ENCODE results near the gene COL4A2.
"Not testable (repeated sequence)": the region's sequence is repeated elsewhere in the genome, so short reads cannot be mapped to it uniquely, and the experiment has no call there.

Gene COL4A2

GRCh38 chr13:110377178-110377825 lies 70.2 kb downstream of the COL4A2 start:
- DNase-seq (ENCODE audit: low read depth in 1 of 2, low spot score in 1 of 2): no peak

- DNase-seq (ENCODE audit: low read depth in 1 of 2, low spot score in 1 of 2): no peak
Observed at GRCh38 chr13:110377826-110378201, 70.7 kb downstream of the COL4A2 start.

- DNase-seq (ENCODE audit: low read depth in 1 of 2, low spot score in 1 of 2): no peak
Observed at GRCh38 chr13:110379358-110379757, 72.3 kb downstream of the COL4A2 start.

GRCh38 chr13:110379905-110380341 lies 72.8 kb downstream of the COL4A2 start:
- no peak for DNase-seq (ENCODE audit: low read depth in 1 of 2, low spot score in 1 of 2)

- no peak for DNase-seq (ENCODE audit: low read depth in 1 of 2, low spot score in 1 of 2)
Observed at GRCh38 chr13:110380359-110381028, 73.4 kb downstream of the COL4A2 start.

- DNase-seq (ENCODE audit: low read depth in 1 of 2, low spot score in 1 of 2): no peak
Observed at GRCh38 chr13:110381029-110381360, 73.9 kb downstream of the COL4A2 start.

GRCh38 chr13:110382229-110382628 lies 75.1 kb downstream of the COL4A2 start:
- no peak for DNase-seq (ENCODE audit: low read depth in 1 of 2, low spot score in 1 of 2)

- no peak for DNase-seq (ENCODE audit: low read depth in 1 of 2, low spot score in 1 of 2)
Observed at GRCh38 chr13:110382830-110383229, 75.7 kb downstream of the COL4A2 start.

- DNase-seq (ENCODE audit: low read depth in 1 of 2, low spot score in 1 of 2): no peak
Observed at GRCh38 chr13:110387451-110388107, 80.5 kb downstream of the COL4A2 start.

GRCh38 chr13:110388108-110388943 lies 81.2 kb downstream of the COL4A2 start:
- no peak for DNase-seq (ENCODE audit: low read depth in 1 of 2, low spot score in 1 of 2)

- DNase-seq (ENCODE audit: low read depth in 1 of 2, low spot score in 1 of 2): no peak
Observed at GRCh38 chr13:110390567-110390966, 83.5 kb downstream of the COL4A2 start.

GRCh38 chr13:110391273-110391672 lies 84.2 kb downstream of the COL4A2 start:
- DNase-seq (ENCODE audit: low read depth in 1 of 2, low spot score in 1 of 2): no peak

GRCh38 chr13:110392510-110393240 lies 85.6 kb downstream of the COL4A2 start:
- DNase-seq (ENCODE audit: low read depth in 1 of 2, low spot score in 1 of 2): no peak

- DNase-seq (ENCODE audit: low read depth in 1 of 2, low spot score in 1 of 2): no peak
Observed at GRCh38 chr13:110393761-110394160, 86.7 kb downstream of the COL4A2 start.

GRCh38 chr13:110394371-110394841 lies 87.3 kb downstream of the COL4A2 start:
- DNase-seq (ENCODE audit: low read depth in 1 of 2, low spot score in 1 of 2): no peak

GRCh38 chr13:110395616-110396015 lies 88.5 kb downstream of the COL4A2 start:
- not testable (repeated sequence) for DNase-seq (ENCODE audit: low read depth in 1 of 2, low spot score in 1 of 2)

- no peak for DNase-seq (ENCODE audit: low read depth in 1 of 2, low spot score in 1 of 2)
Observed at GRCh38 chr13:110396476-110396875, 89.4 kb downstream of the COL4A2 start.

GRCh38 chr13:110396913-110397381 lies 89.9 kb downstream of the COL4A2 start:
- DNase-seq (ENCODE audit: low read depth in 1 of 2, low spot score in 1 of 2): no peak

- no peak for DNase-seq (ENCODE audit: low read depth in 1 of 2, low spot score in 1 of 2)
Observed at GRCh38 chr13:110397436-110398115, 90.5 kb downstream of the COL4A2 start.
